ENCODE results near the gene SPAM1. TPM values are rescaled to one million over a fixed set of nuclear protein-coding genes. Genes with fewer than 3 reads are reported as not detected.

SPAM1 gene
- total RNA-seq, 3 donors from 2014 or later: not detected

DNA sequence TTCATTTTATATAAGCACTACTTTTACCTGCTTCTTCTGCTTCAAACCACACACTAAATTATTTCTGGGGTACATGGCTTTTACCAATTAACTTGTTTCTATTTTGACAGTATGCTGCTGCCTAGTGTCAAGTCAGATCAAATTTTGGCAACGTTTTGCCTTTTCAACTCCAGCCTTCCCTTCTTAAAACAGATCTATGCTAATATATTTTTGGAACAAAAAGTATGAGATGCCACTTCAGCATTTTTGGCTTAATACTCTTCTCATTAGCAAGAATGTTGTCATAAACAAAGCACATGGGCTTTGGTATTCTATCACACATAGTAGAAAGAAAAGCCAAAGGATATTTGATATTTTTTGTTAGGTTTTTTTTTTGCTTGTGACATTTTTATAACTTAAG is 47.8 kb downstream of the SPAM1 start:
- Histone ChIP-seq H3K27me3 (no peaks in the 10 kb centered on the region), H3K9me3 (no peaks in the 10 kb centered on the region), H3K36me3 (no peaks in the 10 kb centered on the region), H3K4me1 (no peaks in the 10 kb centered on the region), H3K27ac (no peak overlapping the region), H3K4me3 (no peak overlapping the region)
- no peak for DNase-seq (ENCODE audit: low spot score in 2 of 2)
- TF ChIP-seq POLR2AphosphoS5 (IDR thresholded peaks at IDR 0.05) (no peak), POLR2A (IDR thresholded peaks at IDR 0.05) (no peak)
- TF ChIP-seq, protein P1, sequence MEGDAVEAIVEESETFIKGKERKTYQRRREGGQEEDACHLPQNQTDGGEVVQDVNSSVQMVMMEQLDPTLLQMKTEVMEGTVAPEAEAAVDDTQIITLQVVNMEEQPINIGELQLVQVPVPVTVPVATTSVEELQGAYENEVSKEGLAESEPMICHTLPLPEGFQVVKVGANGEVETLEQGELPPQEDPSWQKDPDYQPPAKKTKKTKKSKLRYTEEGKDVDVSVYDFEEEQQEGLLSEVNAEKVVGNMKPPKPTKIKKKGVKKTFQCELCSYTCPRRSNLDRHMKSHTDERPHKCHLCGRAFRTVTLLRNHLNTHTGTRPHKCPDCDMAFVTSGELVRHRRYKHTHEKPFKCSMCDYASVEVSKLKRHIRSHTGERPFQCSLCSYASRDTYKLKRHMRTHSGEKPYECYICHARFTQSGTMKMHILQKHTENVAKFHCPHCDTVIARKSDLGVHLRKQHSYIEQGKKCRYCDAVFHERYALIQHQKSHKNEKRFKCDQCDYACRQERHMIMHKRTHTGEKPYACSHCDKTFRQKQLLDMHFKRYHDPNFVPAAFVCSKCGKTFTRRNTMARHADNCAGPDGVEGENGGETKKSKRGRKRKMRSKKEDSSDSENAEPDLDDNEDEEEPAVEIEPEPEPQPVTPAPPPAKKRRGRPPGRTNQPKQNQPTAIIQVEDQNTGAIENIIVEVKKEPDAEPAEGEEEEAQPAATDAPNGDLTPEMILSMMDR (IDR thresholded peaks at IDR 0.05): no peak
- intact Hi-C loops (cut with DNase I; ENCODE audit: low total_unique reads): no loop called here

DNA sequence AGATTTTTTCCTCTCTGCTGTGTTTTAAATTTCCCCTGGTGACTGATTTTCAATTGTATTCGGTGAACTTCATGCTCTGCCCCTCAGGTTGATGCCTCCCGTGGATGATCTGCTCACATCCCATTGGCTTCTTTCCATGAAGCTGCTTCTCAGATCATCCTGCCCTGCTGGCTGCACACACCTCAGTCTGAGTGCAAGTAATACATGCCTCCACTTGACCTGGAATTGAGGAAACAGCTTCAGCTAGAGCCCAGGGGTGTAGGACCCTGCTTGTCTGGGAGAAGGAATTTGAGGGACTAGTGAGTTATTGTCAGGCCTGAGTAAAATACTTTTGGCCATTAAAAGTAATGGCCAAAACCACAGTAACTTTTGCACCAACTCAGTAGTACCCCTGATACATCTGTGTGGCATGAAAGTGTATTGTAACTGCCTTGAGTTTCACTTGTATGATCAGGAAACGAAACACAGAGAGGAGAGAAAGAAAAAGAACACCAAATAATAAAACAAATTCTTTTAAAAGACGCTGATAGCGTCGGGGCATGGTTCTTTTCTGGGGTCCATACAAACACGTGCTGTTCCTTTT is 49.4 kb downstream of the SPAM1 start:
- intact Hi-C loops (cut with DNase I; ENCODE audit: low total_unique reads): no loop called here
- Histone ChIP-seq H3K27ac (no peak overlapping the region), H3K36me3 (no peaks in the 10 kb centered on the region), H3K27me3 (no peaks in the 10 kb centered on the region), H3K4me1 (no peaks in the 10 kb centered on the region), H3K9me3 (no peaks in the 10 kb centered on the region), H3K4me3 (no peak overlapping the region)
- no peak for DNase-seq (ENCODE audit: low spot score in 2 of 2)
- no peak for TF ChIP-seq POLR2AphosphoS5 (IDR thresholded peaks at IDR 0.05)
- TF ChIP-seq POLR2A (IDR thresholded peaks at IDR 0.05): no peak
- TF ChIP-seq, protein P1 (IDR thresholded peaks at IDR 0.05): no peak

DNA sequence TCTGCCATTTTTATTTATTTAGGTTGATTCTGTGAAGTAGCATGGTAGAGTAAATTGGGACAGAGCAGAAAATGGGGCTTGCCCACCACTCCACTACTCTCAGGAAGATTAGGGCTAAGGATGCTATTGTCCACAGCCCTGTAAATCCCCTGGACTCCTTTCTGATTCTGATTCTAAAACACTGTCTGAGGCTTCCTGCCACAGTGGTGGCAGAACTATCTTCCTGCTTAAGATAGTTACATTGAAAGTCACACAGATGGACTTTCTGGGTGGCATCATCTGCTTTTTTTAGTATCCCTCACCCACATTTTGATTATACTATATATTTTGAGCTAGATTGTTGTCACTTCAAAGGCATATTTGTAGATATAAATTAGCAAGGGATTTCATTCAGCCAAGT is 50.0 kb downstream of the SPAM1 start:
- Histone ChIP-seq H3K27ac (no peak overlapping the region), H3K4me3 (no peak overlapping the region), H3K9me3 (no peaks in the 10 kb centered on the region), H3K27me3 (no peaks in the 10 kb centered on the region), H3K36me3 (no peaks in the 10 kb centered on the region), H3K4me1 (no peaks in the 10 kb centered on the region)
- DNase-seq (ENCODE audit: low spot score in 2 of 2): no peak
- intact Hi-C loops (cut with DNase I; ENCODE audit: low total_unique reads): no loop called here
- TF ChIP-seq POLR2A (IDR thresholded peaks at IDR 0.05): no peak
- TF ChIP-seq, protein P1 (IDR thresholded peaks at IDR 0.05): no peak
- TF ChIP-seq POLR2AphosphoS5 (IDR thresholded peaks at IDR 0.05): no peak

DNA sequence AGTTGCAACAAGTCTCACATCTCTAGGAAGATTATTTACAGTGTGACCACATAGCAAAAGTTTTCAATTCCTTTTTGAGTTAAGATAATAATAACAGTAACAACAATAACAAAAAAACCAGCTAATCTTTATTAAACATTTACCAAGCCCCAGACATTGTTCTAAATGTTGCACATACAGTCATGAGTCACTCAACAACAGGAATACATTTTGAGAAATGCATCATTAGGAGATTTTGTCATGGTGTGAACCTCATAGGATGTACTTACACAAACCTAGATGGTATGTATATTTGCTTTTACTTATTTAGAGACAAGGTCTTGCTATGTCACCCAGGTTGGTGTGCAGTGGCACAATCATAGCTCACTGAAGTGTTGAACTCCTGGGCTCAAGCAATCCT is 52.0 kb downstream of the SPAM1 start:
- Histone ChIP-seq H3K36me3 (no peaks in the 10 kb centered on the region), H3K4me1 (no peaks in the 10 kb centered on the region), H3K4me3 (no peak overlapping the region), H3K27me3 (no peaks in the 10 kb centered on the region), H3K27ac (no peak overlapping the region), H3K9me3 (peaks cover 0 to 4% of the 10 kb centered on the region in 2 donors)
- no peak for TF ChIP-seq POLR2A (IDR thresholded peaks at IDR 0.05)
- intact Hi-C loops (cut with DNase I; ENCODE audit: low total_unique reads): no loop called here
- no peak for DNase-seq (ENCODE audit: low spot score in 2 of 2)

DNA sequence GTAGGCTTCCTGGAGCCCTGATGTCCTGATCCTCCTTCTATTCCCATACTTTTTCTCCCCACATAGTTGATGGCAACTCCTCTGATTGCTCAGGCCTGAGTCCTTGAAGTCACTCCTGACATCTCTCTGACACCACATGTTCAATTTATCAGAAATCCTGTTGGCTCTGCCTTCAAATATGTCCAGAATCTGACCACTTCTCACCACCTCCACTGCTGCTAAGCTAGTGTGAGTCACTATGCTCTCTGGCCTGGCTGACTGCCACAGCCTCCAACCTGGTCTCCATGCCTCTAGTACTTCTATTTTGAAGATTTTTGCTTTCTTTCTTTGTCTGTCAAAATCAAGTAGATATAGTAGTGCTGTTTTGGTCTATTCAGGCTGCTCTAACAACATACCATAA is 54.8 kb downstream of the SPAM1 start:
- H3K4me1 ChIP-seq: no peaks in the 10 kb centered on the region
- DNase-seq (ENCODE audit: low spot score in 2 of 2): no peak
- intact Hi-C loops (cut with DNase I; ENCODE audit: low total_unique reads): no loop called here
- no peaks in the 10 kb centered on the region for H3K27me3 ChIP-seq
- no peaks in the 10 kb centered on the region for H3K36me3 ChIP-seq
- H3K27ac ChIP-seq: no peak overlapping the region
- peaks cover 0 to 10% of the 10 kb centered on the region in 2 donors for H3K9me3 ChIP-seq
- H3K4me3 ChIP-seq: no peak overlapping the region
- TF ChIP-seq, protein P1 (IDR thresholded peaks at IDR 0.05): no peak
- no peak for TF ChIP-seq POLR2A (IDR thresholded peaks at IDR 0.05)
- TF ChIP-seq POLR2AphosphoS5 (IDR thresholded peaks at IDR 0.05): no peak

DNA sequence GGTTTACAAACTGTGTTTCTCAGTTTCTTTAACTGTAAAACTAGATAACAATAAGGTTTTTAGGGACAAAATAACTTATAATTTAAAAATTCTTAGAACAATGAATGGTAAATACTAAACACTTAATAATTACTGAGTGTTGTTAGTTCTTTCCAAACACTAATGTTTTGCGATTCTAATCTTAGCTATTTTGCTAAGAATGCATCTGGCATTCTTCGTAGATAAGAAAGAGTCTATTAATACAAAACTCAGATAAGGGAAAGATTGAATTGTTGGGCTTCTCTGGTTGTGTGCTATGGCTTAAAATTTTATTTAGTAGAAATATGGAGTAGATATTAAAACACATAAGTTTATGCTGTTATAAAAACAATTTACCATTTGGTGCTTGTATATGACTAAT is 62.4 kb downstream of the SPAM1 start:
- Histone ChIP-seq H3K27ac (no peak overlapping the region), H3K36me3 (no peaks in the 10 kb centered on the region), H3K4me3 (no peak overlapping the region), H3K9me3 (peaks cover 0 to 2% of the 10 kb centered on the region in 2 donors), H3K4me1 (no peaks in the 10 kb centered on the region), H3K27me3 (no peaks in the 10 kb centered on the region)
- intact Hi-C loops (cut with DNase I; ENCODE audit: low total_unique reads): no loop called here
- TF ChIP-seq POLR2A (IDR thresholded peaks at IDR 0.05): no peak
- no peak for TF ChIP-seq POLR2AphosphoS5 (IDR thresholded peaks at IDR 0.05)
- TF ChIP-seq, protein P1 (IDR thresholded peaks at IDR 0.05): no peak
- no peak for DNase-seq (ENCODE audit: low spot score in 2 of 2)
